Upper lobe of left lung (tissue), 6 donors: ENCODE measurements around the gene TMC7. TPM values are rescaled to one million over a fixed set of nuclear protein-coding genes. Genes with fewer than 3 reads are reported as not detected.
A peak's percentile ranks its signal among the peaks of the same experiment; 100 is the strongest.
"Not testable (repeated sequence)": the region's sequence is repeated elsewhere in the genome, so short reads cannot be mapped to it uniquely, and the experiment has no call there.

Source experiments
- ATAC-seq, 2 donors: fragments of 200-7000 bp; cut with Tn5 transposase; one replicate each; pipeline ENCODE4 v1.9.1; 2022; ENCODE audit warnings: mild to moderate bottlenecking in 2 of 2, moderate library complexity in 2 of 2; ENCODE audit not compliant: low FRiP score in 2 of 2
- DNase-seq, 2 donors: peaks; one replicate each; pipeline ENCODE4 v3.0.0-alpha.2; 2019 to 2020
- H3K27ac ChIP-seq, 4 donors: fragments of 200-600 bp; sonication (generic); one replicate each; pipeline ENCODE4 v1.5.1; 2016 to 2019
- H3K27me3 ChIP-seq, 4 donors: fragments of 200-600 bp; sonication (generic); one replicate each; pipeline ENCODE4 v1.5.1; 2017 to 2019
- H3K36me3 ChIP-seq, 4 donors: fragments of 200-600 bp; sonication (generic); one replicate each; pipeline ENCODE4 v1.5.1; 2016 to 2019
- H3K4me1 ChIP-seq, 4 donors: fragments of 200-600 bp; sonication (generic); one replicate each; pipeline ENCODE4 v1.5.1; 2018 to 2019
- H3K4me3 ChIP-seq, 4 donors: fragments of 200-600 bp; sonication (generic); one replicate each; pipeline ENCODE4 v1.5.1; 2017 to 2019; ENCODE audit warnings: mild to moderate bottlenecking in 2 of 4, moderate library complexity in 1 of 4
- H3K9me3 ChIP-seq, 4 donors: fragments of 200-600 bp; sonication (generic); one replicate each; pipeline ENCODE4 v1.5.1; 2018 to 2019
- CTCF ChIP-seq, 6 experiments: fragments of 450-650 bp in 4 of 6; fragments of 200-600 bp in 2 of 6; sonication (generic) in 2 of 6; IDR thresholded peaks; one replicate each; pipeline ENCODE4 v1.5.1; 2016 to 2019; ENCODE audit warnings: antibody characterized with exemption in 6 of 6
- EP300 ChIP-seq, 4 donors: sonication (generic); formaldehyde crosslinking; IDR thresholded peaks; one replicate each; pipeline ENCODE4 v1.5.1; 2017; ENCODE audit warnings: antibody characterized with exemption in 4 of 4, control low read depth in 2 of 4
- POLR2A ChIP-seq, 4 donors: fragments of 450-650 bp; IDR thresholded peaks; one replicate each; pipeline ENCODE4 v1.5.1; 2016 to 2017; ENCODE audit warnings: antibody characterized with exemption in 4 of 4, mild to moderate bottlenecking in 2 of 4
- POLR2AphosphoS5 ChIP-seq, 2 donors: sonication (generic); formaldehyde crosslinking; IDR thresholded peaks; one replicate each; pipeline ENCODE4 v1.5.1; 2017; ENCODE audit warnings: antibody characterized with exemption in 2 of 2
- WGBS, 2 donors: methylation state at CpG; one replicate each; pipeline ENCODE4 v1.1.5; 2017 to 2018; 5-methylcytosine and 5-hydroxymethylcytosine counted together
- total RNA-seq, 6 donors: library from RNA; depleted of rRNA in 4 of 6; stranded (reverse); fragments of >200 nt in 4 of 6; gene quantifications; one replicate each; pipeline versions ENCODE4 v1.1.0 to v1.2.1, GENCODE V29; 2016 to 2021
- donor health status: DM: no; HTN: no; CAD: no; lungs with moderate emphysema.
- donor health status: DM: no; HTN: yes; CAD: no; lungs with severe emphysema.

TMC7 gene
- total RNA-seq, 6 donors from 2014 or later = 4.5 to 11.5 (median 5.9) TPM

- Histone ChIP-seq H3K4me1 (peaks cover 4 to 45% (median 25%) of the 10 kb centered on the region in 4 donors), H3K27ac (peak overlapping the region in 3 of 4 donors; percentile 58 to 67 (median 66))
- DNase-seq = peak in 1 of 2 donors; percentile 75
- peak in 1 of 2 donors; percentile 88 for ATAC-seq
- H3K36me3 ChIP-seq, H3K4me3 ChIP-seq, H3K9me3 ChIP-seq, H3K27me3 ChIP-seq: not testable (repeated sequence)
- 43 to 60% methylated on average over 7 of the region's 7 CpGs for WGBS, 2 donors
- TF ChIP-seq POLR2AphosphoS5 (IDR thresholded peaks at IDR 0.05) (peak in 1 of 2 donors; percentile 34), EP300 (IDR thresholded peaks at IDR 0.05) (peak in 1 of 4 donors; percentile 30)
Measured at GRCh38 chr16:18994181-18994580, 10.4 kb downstream of the TMC7 start.

- 71 to 78% methylated on average over 9 to 12 of the region's 12 CpGs for WGBS, 2 donors
- H3K4me3 ChIP-seq, H3K36me3 ChIP-seq, H3K27me3 ChIP-seq, H3K9me3 ChIP-seq, ATAC-seq: not testable (repeated sequence)
- DNase-seq = peak in 1 of 2 donors; percentile 27
- peak overlapping the region; percentile 17 to 67 (median 62) for H3K27ac ChIP-seq
- H3K4me1 ChIP-seq = peaks cover 0 to 38% (median 22%) of the 10 kb centered on the region in 4 donors
Measured at GRCh38 chr16:18995406-18995805, 11.7 kb downstream of the TMC7 start.

GRCh38 chr16:18996536-18996935 lies 12.8 kb downstream of the TMC7 start:
- Histone ChIP-seq H3K4me1 (peaks cover 0 to 38% (median 22%) of the 10 kb centered on the region in 4 donors), H3K27ac (peak overlapping the region in 3 of 4 donors; percentile 58 to 67 (median 66))
- DNase-seq = peak in 1 of 2 donors; percentile 74
- 67 to 68% methylated on average over 9 of the region's 9 CpGs for WGBS, 2 donors
- peak in 1 of 4 donors; percentile 14 for TF ChIP-seq EP300 (IDR thresholded peaks at IDR 0.05)
- not testable (repeated sequence) for H3K4me3 ChIP-seq, ATAC-seq, H3K36me3 ChIP-seq, H3K27me3 ChIP-seq, H3K9me3 ChIP-seq

GRCh38 chr16:18997001-18997400 lies 13.3 kb downstream of the TMC7 start:
- DNase-seq, H3K4me3 ChIP-seq, H3K27me3 ChIP-seq, ATAC-seq, H3K36me3 ChIP-seq, H3K9me3 ChIP-seq: not testable (repeated sequence)
- peak overlapping the region in 3 of 4 donors; percentile 58 to 67 (median 66) for H3K27ac ChIP-seq
- H3K4me1 ChIP-seq = peaks cover 0 to 38% (median 22%) of the 10 kb centered on the region in 4 donors
- WGBS, 2 donors = 88 to 95% methylated on average over 9 of the region's 9 CpGs

GRCh38 chr16:18999045-18999393 lies 15.3 kb downstream of the TMC7 start:
- no peaks in the 10 kb centered on the region for H3K9me3 ChIP-seq
- peaks cover 0 to 38% (median 22%) of the 10 kb centered on the region in 4 donors for H3K4me1 ChIP-seq
- WGBS, 2 donors = 91 to 99% methylated on average over 4 of the region's 4 CpGs
- no peak overlapping the region for H3K4me3 ChIP-seq
- peak overlapping the region in 2 of 4 donors; percentile 58 to 59 for H3K27ac ChIP-seq
- ATAC-seq = no peak
- no peak for TF ChIP-seq POLR2A (IDR thresholded peaks at IDR 0.05)
- TF ChIP-seq CTCF (IDR thresholded peaks at IDR 0.05) = no peak
- TF ChIP-seq EP300 (IDR thresholded peaks at IDR 0.05) = no peak
- TF ChIP-seq POLR2AphosphoS5 (IDR thresholded peaks at IDR 0.05) = no peak
- no peaks in the 10 kb centered on the region for H3K36me3 ChIP-seq
- DNase-seq = no peak
- no peaks in the 10 kb centered on the region for H3K27me3 ChIP-seq

GRCh38 chr16:19001788-19002187 lies 18.1 kb downstream of the TMC7 start:
- ATAC-seq = no peak
- Histone ChIP-seq H3K27me3 (no peaks in the 10 kb centered on the region), H3K4me1 (peaks cover 0 to 22% (median 16%) of the 10 kb centered on the region in 4 donors), H3K9me3 (no peaks in the 10 kb centered on the region), H3K36me3 (no peaks in the 10 kb centered on the region), H3K4me3 (no peak overlapping the region), H3K27ac (peak overlapping the region in 1 of 4 donors; percentile 12)
- TF ChIP-seq POLR2A (IDR thresholded peaks at IDR 0.05) (no peak), CTCF (IDR thresholded peaks at IDR 0.05) (no peak), EP300 (IDR thresholded peaks at IDR 0.05) (no peak), POLR2AphosphoS5 (IDR thresholded peaks at IDR 0.05) (no peak)
- WGBS, 2 donors = 39 to 68% methylated on average over 2 to 4 of the region's 4 CpGs
- no peak for DNase-seq

GRCh38 chr16:19003935-19004334 lies 20.2 kb downstream of the TMC7 start:
- H3K4me1 ChIP-seq = peaks cover 0 to 2% (median 1%) of the 10 kb centered on the region in 4 donors
- 72 to 80% methylated on average over 4 of the region's 4 CpGs for WGBS, 2 donors
- no peaks in the 10 kb centered on the region for H3K36me3 ChIP-seq
- no peaks in the 10 kb centered on the region for H3K27me3 ChIP-seq
- no peaks in the 10 kb centered on the region for H3K9me3 ChIP-seq
- ATAC-seq = no peak
- no peak overlapping the region for H3K27ac ChIP-seq
- no peak for DNase-seq
- no peak for TF ChIP-seq EP300 (IDR thresholded peaks at IDR 0.05)
- H3K4me3 ChIP-seq = no peak overlapping the region
